ENCODE data around the gene SPRED2.

Gene SPRED2

GRCh38 chr2:65432227-65433190 is at the start of gene SPRED2:
Gene SPRED2 (minus strand): TSS chr2:65432599. CDS start chr2:65431987, 612 bp downstream.
- H3K27me3 Mint-ChIP-seq: peaks cover 49% of the 10 kb centered on the region
- H3K9me3 Mint-ChIP-seq: no peaks in the 10 kb centered on the region
- H3K4me1 Mint-ChIP-seq (ENCODE audit: low read depth): peaks cover 34% of the 10 kb centered on the region
- no peaks in the 10 kb centered on the region for H3K36me3 Mint-ChIP-seq (ENCODE audit: low read depth)
- H3K27ac Mint-ChIP-seq: peak within 1 kb of the TSS; percentile 79
- peak within 1 kb of the TSS; percentile 86 for H3K4me3 Mint-ChIP-seq

- no peak overlapping the region for H3K4me3 Mint-ChIP-seq
- no peaks in the 10 kb centered on the region for H3K9me3 Mint-ChIP-seq
- no peak overlapping the region for H3K27ac Mint-ChIP-seq
- H3K27me3 Mint-ChIP-seq: peaks cover 15% of the 10 kb centered on the region
- H3K36me3 Mint-ChIP-seq (ENCODE audit: low read depth): no peaks in the 10 kb centered on the region
- H3K4me1 Mint-ChIP-seq (ENCODE audit: low read depth): no peaks in the 10 kb centered on the region
These were observed 49.6 kb upstream of the SPRED2 start for GRCh38 chr2:65481961-65482360.

GRCh38 chr2:65479524-65479923 is 47.1 kb upstream of the SPRED2 start:
- Mint-ChIP-seq H3K4me3 (no peak overlapping the region), H3K27me3 (peaks cover 16% of the 10 kb centered on the region), H3K9me3 (peaks cover 12% of the 10 kb centered on the region), H3K27ac (no peak overlapping the region), H3K4me1 (ENCODE audit: low read depth) (no peaks in the 10 kb centered on the region), H3K36me3 (ENCODE audit: low read depth) (no peaks in the 10 kb centered on the region)

GRCh38 chr2:65478498-65479135 is 46.2 kb upstream of the SPRED2 start:
- no peak overlapping the region for H3K27ac Mint-ChIP-seq
- H3K9me3 Mint-ChIP-seq: peaks cover 20% of the 10 kb centered on the region
- H3K27me3 Mint-ChIP-seq: peaks cover 18% of the 10 kb centered on the region
- H3K4me3 Mint-ChIP-seq: no peak overlapping the region
- H3K4me1 Mint-ChIP-seq (ENCODE audit: low read depth): no peaks in the 10 kb centered on the region
- H3K36me3 Mint-ChIP-seq (ENCODE audit: low read depth): no peaks in the 10 kb centered on the region

- H3K4me1 Mint-ChIP-seq (ENCODE audit: low read depth): no peaks in the 10 kb centered on the region
- peaks cover 20% of the 10 kb centered on the region for H3K9me3 Mint-ChIP-seq
- no peak overlapping the region for H3K27ac Mint-ChIP-seq
- H3K36me3 Mint-ChIP-seq (ENCODE audit: low read depth): no peaks in the 10 kb centered on the region
- H3K4me3 Mint-ChIP-seq: no peak overlapping the region
- H3K27me3 Mint-ChIP-seq: peaks cover 12% of the 10 kb centered on the region
These were observed 45.2 kb upstream of the SPRED2 start for GRCh38 chr2:65477590-65477989.

- Mint-ChIP-seq H3K27ac (no peak overlapping the region), H3K9me3 (peaks cover 20% of the 10 kb centered on the region), H3K4me1 (ENCODE audit: low read depth) (no peaks in the 10 kb centered on the region), H3K27me3 (peaks cover 12% of the 10 kb centered on the region), H3K4me3 (no peak overlapping the region), H3K36me3 (ENCODE audit: low read depth) (no peaks in the 10 kb centered on the region)
These were observed 44.4 kb upstream of the SPRED2 start for GRCh38 chr2:65476778-65477177.

- H3K9me3 Mint-ChIP-seq: peaks cover 20% of the 10 kb centered on the region
- H3K27ac Mint-ChIP-seq: no peak overlapping the region
- no peak overlapping the region for H3K4me3 Mint-ChIP-seq
- H3K4me1 Mint-ChIP-seq (ENCODE audit: low read depth): no peaks in the 10 kb centered on the region
- H3K27me3 Mint-ChIP-seq: peaks cover 12% of the 10 kb centered on the region
- H3K36me3 Mint-ChIP-seq (ENCODE audit: low read depth): no peaks in the 10 kb centered on the region
These were observed 42.6 kb upstream of the SPRED2 start for GRCh38 chr2:65475000-65475399.

- no peak overlapping the region for H3K27ac Mint-ChIP-seq
- no peak overlapping the region for H3K4me3 Mint-ChIP-seq
- peaks cover 7% of the 10 kb centered on the region for H3K27me3 Mint-ChIP-seq
- H3K9me3 Mint-ChIP-seq: peaks cover 20% of the 10 kb centered on the region
- H3K36me3 Mint-ChIP-seq (ENCODE audit: low read depth): no peaks in the 10 kb centered on the region
- no peaks in the 10 kb centered on the region for H3K4me1 Mint-ChIP-seq (ENCODE audit: low read depth)
These were observed 40.6 kb upstream of the SPRED2 start for GRCh38 chr2:65473045-65473444.

- Mint-ChIP-seq H3K27ac (no peak overlapping the region), H3K4me3 (no peak overlapping the region)
These were observed 39.0 kb upstream of the SPRED2 start for GRCh38 chr2:65471409-65471808.

GRCh38 chr2:65466551-65466950 is 34.2 kb upstream of the SPRED2 start:
- no peaks in the 10 kb centered on the region for H3K9me3 Mint-ChIP-seq
- no peaks in the 10 kb centered on the region for H3K36me3 Mint-ChIP-seq (ENCODE audit: low read depth)

More at GRCh38 chr2:65471409-65471808, 39.0 kb upstream of the SPRED2 start:
- peaks cover 7% of the 10 kb centered on the region for H3K27me3 Mint-ChIP-seq
- H3K9me3 Mint-ChIP-seq: peaks cover 15% of the 10 kb centered on the region
- no peaks in the 10 kb centered on the region for H3K4me1 Mint-ChIP-seq (ENCODE audit: low read depth)
- H3K36me3 Mint-ChIP-seq (ENCODE audit: low read depth): no peaks in the 10 kb centered on the region

GRCh38 chr2:65465857-65466256 is 33.5 kb upstream of the SPRED2 start:
- no peak overlapping the region for H3K27ac Mint-ChIP-seq
- no peak overlapping the region for H3K4me3 Mint-ChIP-seq
- H3K27me3 Mint-ChIP-seq: peaks cover 10% of the 10 kb centered on the region
- H3K9me3 Mint-ChIP-seq: no peaks in the 10 kb centered on the region
- no peaks in the 10 kb centered on the region for H3K4me1 Mint-ChIP-seq (ENCODE audit: low read depth)
- H3K36me3 Mint-ChIP-seq (ENCODE audit: low read depth): no peaks in the 10 kb centered on the region

More at GRCh38 chr2:65466551-65466950, 34.2 kb upstream of the SPRED2 start:
- Mint-ChIP-seq H3K4me3 (no peak overlapping the region), H3K27me3 (peaks cover 3% of the 10 kb centered on the region), H3K27ac (no peak overlapping the region), H3K4me1 (ENCODE audit: low read depth) (no peaks in the 10 kb centered on the region)

GRCh38 chr2:65465124-65465523 is 32.7 kb upstream of the SPRED2 start:
- no peak overlapping the region for H3K27ac Mint-ChIP-seq
- H3K27me3 Mint-ChIP-seq: peaks cover 13% of the 10 kb centered on the region
- no peak overlapping the region for H3K4me3 Mint-ChIP-seq
- no peaks in the 10 kb centered on the region for H3K4me1 Mint-ChIP-seq (ENCODE audit: low read depth)
- H3K36me3 Mint-ChIP-seq (ENCODE audit: low read depth): no peaks in the 10 kb centered on the region
- H3K9me3 Mint-ChIP-seq: no peaks in the 10 kb centered on the region

- no peak overlapping the region for H3K27ac Mint-ChIP-seq
- no peaks in the 10 kb centered on the region for H3K36me3 Mint-ChIP-seq (ENCODE audit: low read depth)
- H3K4me3 Mint-ChIP-seq: no peak overlapping the region
- H3K27me3 Mint-ChIP-seq: peaks cover 18% of the 10 kb centered on the region
- H3K4me1 Mint-ChIP-seq (ENCODE audit: low read depth): no peaks in the 10 kb centered on the region
- H3K9me3 Mint-ChIP-seq: no peaks in the 10 kb centered on the region
These were observed 32.2 kb upstream of the SPRED2 start for GRCh38 chr2:65464604-65465003.

GRCh38 chr2:65458999-65459398 is 26.6 kb upstream of the SPRED2 start:
- H3K36me3 Mint-ChIP-seq (ENCODE audit: low read depth): no peaks in the 10 kb centered on the region
- H3K27ac Mint-ChIP-seq: no peak overlapping the region
- H3K9me3 Mint-ChIP-seq: no peaks in the 10 kb centered on the region
- H3K4me1 Mint-ChIP-seq (ENCODE audit: low read depth): no peaks in the 10 kb centered on the region
- H3K27me3 Mint-ChIP-seq: peaks cover 47% of the 10 kb centered on the region
- no peak overlapping the region for H3K4me3 Mint-ChIP-seq

GRCh38 chr2:65456886-65457285 is 24.5 kb upstream of the SPRED2 start:
- no peaks in the 10 kb centered on the region for H3K36me3 Mint-ChIP-seq (ENCODE audit: low read depth)
- H3K27me3 Mint-ChIP-seq: peaks cover 57% of the 10 kb centered on the region
- H3K27ac Mint-ChIP-seq: no peak overlapping the region
- no peak overlapping the region for H3K4me3 Mint-ChIP-seq
- H3K4me1 Mint-ChIP-seq (ENCODE audit: low read depth): no peaks in the 10 kb centered on the region
- no peaks in the 10 kb centered on the region for H3K9me3 Mint-ChIP-seq

Data from stimulated activated naive CD8-positive, alpha-beta T cell treated with anti-CD3 and anti-CD28 coated beads, Interleukin-15, Interleukin-2, amounts not matched to agents 100 ng/mL and 50 ng/mL, for 24 hours (primary cell).